Hepatocyte (in vitro differentiated cells): Measurements from ENCODE around the gene LSR. TPM values are rescaled to one million over a fixed set of nuclear protein-coding genes. Genes with fewer than 3 reads are reported as not detected.

ENCODE experiments used
- DNase-seq: peaks from one replicate; pipeline ENCODE4 v3.0.0-alpha.2; 2016; ENCODE audit warnings: low spot score
- H2AFZ ChIP-seq: fragments of 200-600 bp; sonication (generic); 2 replicates; pipeline ENCODE4 v1.6.0; 2016; ENCODE audit warnings: antibody characterized with exemption, mild to moderate bottlenecking
- H3K27ac ChIP-seq: fragments of 200-600 bp; sonication (generic); 2 replicates; pipeline ENCODE4 v1.5.1; 2016; ENCODE audit warnings: mild to moderate bottlenecking
- H3K27me3 ChIP-seq: fragments of 200-600 bp; sonication (generic); 2 replicates; pipeline ENCODE4 v1.6.1; 2016
- H3K36me3 ChIP-seq: fragments of 200-600 bp; sonication (generic); replicated peaks from 2 replicates; pipeline ENCODE4 v1.5.1; 2016; ENCODE audit warnings: low read depth; ENCODE audit not compliant: insufficient read depth
- H3K4me1 ChIP-seq: fragments of 200-600 bp; sonication (generic); 2 replicates; pipeline ENCODE4 v1.5.1; 2016; ENCODE audit warnings: mild to moderate bottlenecking, moderate library complexity; ENCODE audit not compliant: insufficient read depth
- H3K4me2 ChIP-seq: fragments of 200-600 bp; sonication (generic); 2 replicates; pipeline ENCODE4 v1.6.0; 2016
- H3K4me3 ChIP-seq: fragments of 200-600 bp; sonication (generic); 2 replicates; pipeline ENCODE4 v1.5.1; 2016; ENCODE audit warnings: mild to moderate bottlenecking
- H3K79me2 ChIP-seq: fragments of 200-600 bp; sonication (generic); 2 replicates; pipeline ENCODE4 v1.6.0; 2017; ENCODE audit warnings: mild to moderate bottlenecking
- H3K9me2 ChIP-seq: fragments of 200-600 bp; sonication (generic); replicated peaks from 2 replicates; pipeline ENCODE4 v1.6.0; 2017; ENCODE audit warnings: mild to moderate bottlenecking; ENCODE audit not compliant: insufficient read depth
- H3K9me3 ChIP-seq: fragments of 200-600 bp; sonication (generic); 2 replicates; pipeline ENCODE4 v1.5.1; 2016; ENCODE audit warnings: low read depth, mild to moderate bottlenecking
- H4K20me1 ChIP-seq: fragments of 200-600 bp; sonication (generic); 2 replicates; pipeline ENCODE4 v1.6.0; 2016; ENCODE audit warnings: mild to moderate bottlenecking; ENCODE audit not compliant: insufficient read depth, poor library complexity, severe bottlenecking
- CTCF ChIP-seq: fragments of 200-600 bp; sonication (generic); IDR thresholded peaks from 2 replicates; pipeline ENCODE4 v1.5.1; 2016; ENCODE audit warnings: antibody characterized with exemption, mild to moderate bottlenecking; ENCODE audit not compliant: poor library complexity
- EZH2 ChIP-seq: fragments of 200-600 bp; sonication (generic); IDR thresholded peaks from 2 replicates; pipeline ENCODE4 v1.6.1; 2016; ENCODE audit warnings: antibody characterized with exemption, mild to moderate bottlenecking, borderline replicate concordance
- EZH2phosphoT487 ChIP-seq: fragments of 200-600 bp; sonication (generic); IDR thresholded peaks from one replicate; pipeline ENCODE4 v1.6.1; 2018; ENCODE audit warnings: antibody characterized with exemption, mild to moderate bottlenecking, low read depth, moderate library complexity; ENCODE audit not compliant: unreplicated experiment, severe bottlenecking
- WGBS: methylation state at CpG from one replicate; pipeline ENCODE4 v1.1.6; 2016; ENCODE audit warnings: low lambda C conversion rate; ENCODE audit errors: missing lambda C conversion rate; 5-methylcytosine and 5-hydroxymethylcytosine counted together
- polyA plus RNA-seq: library from polyadenylated mRNA; unstranded; fragments of >200 nt; fragmentation: Nextera tagmentation; extraction: Ambion mirVana; gene quantifications from 2 replicates; pipeline ENCODE4 v1.2.1, GENCODE V29; 2016
- total RNA-seq: library from RNA; depleted of rRNA; stranded (reverse); fragments of >200 nt; gene quantifications from 2 replicates; pipeline ENCODE4 v1.2.3, GENCODE V29; 2014

Gene LSR
- total and polyA plus RNA-seq, 2 experiments from 2014 or later = 89.9 to 296 TPM

DNA sequence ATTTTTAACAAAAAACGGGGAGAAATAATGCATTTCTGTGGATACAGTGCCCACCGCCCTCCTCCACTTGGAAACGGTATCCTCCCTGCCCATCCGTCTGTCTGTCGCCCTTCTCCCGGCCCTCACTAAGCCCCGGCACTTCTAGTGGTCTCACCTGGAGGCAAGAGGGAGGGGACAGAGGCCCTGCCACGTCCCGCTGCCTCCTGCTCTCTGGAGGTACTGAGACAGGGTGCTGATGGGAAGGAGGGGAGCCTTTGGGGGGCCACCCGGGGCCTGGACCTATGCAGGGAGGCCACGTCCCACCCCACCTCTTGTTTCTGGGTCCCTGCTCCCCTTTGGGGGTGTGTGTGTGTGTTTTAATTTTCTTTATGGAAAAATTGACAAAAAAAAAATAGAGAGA is 30.6 kb downstream of the LSR start:
- H3K9me2 ChIP-seq = no peaks in the 10 kb centered on the region
- H3K36me3 ChIP-seq = no peaks in the 10 kb centered on the region
- no peak overlapping the region for H3K4me2 ChIP-seq
- no peak overlapping the region for H3K27ac ChIP-seq
- 87% methylated on average over 11 of the region's 11 CpGs for WGBS
- H3K4me1 ChIP-seq = no peaks in the 10 kb centered on the region
- H4K20me1 ChIP-seq = no peaks in the 10 kb centered on the region
- H2AFZ ChIP-seq = no peak overlapping the region
- H3K4me3 ChIP-seq = no peak overlapping the region
- TF ChIP-seq EZH2phosphoT487 = no peak
- no peak for TF ChIP-seq CTCF
- TF ChIP-seq EZH2 = no peak
- H3K27me3 ChIP-seq = no peaks in the 10 kb centered on the region
- H3K79me2 ChIP-seq = no peaks in the 10 kb centered on the region
- H3K9me3 ChIP-seq = no peaks in the 10 kb centered on the region
- no peak for DNase-seq

GRCh38 chr19:35279985-35280821 is 31.4 kb downstream of the LSR start:
- H3K9me3 ChIP-seq = no peaks in the 10 kb centered on the region
- WGBS = 77% methylated on average over 12 of the region's 12 CpGs
- no peak overlapping the region for H3K27ac ChIP-seq
- no peaks in the 10 kb centered on the region for H3K36me3 ChIP-seq
- no peaks in the 10 kb centered on the region for H3K79me2 ChIP-seq
- no peaks in the 10 kb centered on the region for H4K20me1 ChIP-seq
- no peak overlapping the region for H3K4me3 ChIP-seq
- no peak overlapping the region for H3K4me2 ChIP-seq
- no peaks in the 10 kb centered on the region for H3K4me1 ChIP-seq
- H3K9me2 ChIP-seq = no peaks in the 10 kb centered on the region
- no peaks in the 10 kb centered on the region for H3K27me3 ChIP-seq
- H2AFZ ChIP-seq = no peak overlapping the region
- TF ChIP-seq CTCF = no peak
- TF ChIP-seq EZH2phosphoT487 = no peak
- TF ChIP-seq EZH2 = no peak
- DNase-seq = no peak

DNA sequence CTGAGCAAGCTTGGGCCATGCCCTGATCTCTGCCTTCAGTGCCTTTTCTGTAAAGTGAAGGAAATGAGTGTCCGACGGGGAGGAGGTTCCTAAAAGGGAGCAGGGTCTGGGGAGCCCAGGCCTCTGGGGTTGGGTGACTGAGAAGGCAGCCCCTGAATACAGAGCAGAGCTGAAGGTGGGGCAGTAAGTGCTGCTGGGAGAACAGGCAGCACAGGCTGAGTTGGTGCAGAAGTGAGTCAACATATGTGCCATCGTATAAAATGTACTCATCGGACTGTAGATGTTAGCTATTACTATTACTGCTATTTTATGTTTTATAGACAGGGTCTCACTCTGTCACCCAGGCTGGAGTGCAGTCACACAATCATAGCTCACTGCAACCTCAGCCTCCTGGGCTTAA is 32.5 kb downstream of the LSR start:
- TF ChIP-seq EZH2phosphoT487 = no peak
- no peak for TF ChIP-seq EZH2
- no peak for TF ChIP-seq CTCF
- Histone ChIP-seq H3K79me2 (no peaks in the 10 kb centered on the region), H3K36me3 (no peaks in the 10 kb centered on the region), H2AFZ (no peak overlapping the region), H3K27ac (no peak overlapping the region), H3K27me3 (no peaks in the 10 kb centered on the region), H3K4me1 (no peaks in the 10 kb centered on the region), H3K9me3 (no peaks in the 10 kb centered on the region), H3K9me2 (no peaks in the 10 kb centered on the region), H4K20me1 (no peaks in the 10 kb centered on the region), H3K4me3 (no peak overlapping the region), H3K4me2 (no peak overlapping the region)
- no peak for DNase-seq
- 77% methylated on average over 4 of the region's 4 CpGs for WGBS
